Activated naive CD8-positive, alpha-beta T cell treated with anti-CD3 and anti-CD28 coated beads, Interleukin-2, amount 50 U/mL, for 24 hours (primary cell): ENCODE measurements around the gene STK24.
A peak's percentile ranks its signal among the peaks of the same experiment; 100 is the strongest.
"Not testable (repeated sequence)": the region's sequence is repeated elsewhere in the genome, so short reads cannot be mapped to it uniquely, and the experiment has no call there.

ENCODE experiments used
- ATAC-seq: fragments of 150-1000 bp; cut with Tn5 transposase; one replicate; pipeline ENCODE4 v1.10.0; 2021
- DNase-seq: peaks from one replicate; pipeline ENCODE4 v3.0.0; 2021
- H3K27ac Mint-ChIP-seq: one replicate; pipeline ENCODE4 v1.8.0; 2021; ENCODE audit warnings: mild to moderate bottlenecking, mixed read lengths
- H3K27me3 Mint-ChIP-seq: one replicate; pipeline ENCODE4 v1.8.0; 2021; ENCODE audit warnings: mixed read lengths
- H3K36me3 Mint-ChIP-seq: one replicate; pipeline ENCODE4 v1.8.0; 2021; ENCODE audit warnings: low read depth, mixed read lengths
- H3K4me1 Mint-ChIP-seq: one replicate; pipeline ENCODE4 v1.8.0; 2021; ENCODE audit warnings: mixed read lengths
- H3K4me3 Mint-ChIP-seq: one replicate; pipeline ENCODE4 v1.8.0; 2021; ENCODE audit warnings: mild to moderate bottlenecking, moderate library complexity, mixed read lengths
- H3K9me3 Mint-ChIP-seq: one replicate; pipeline ENCODE4 v1.8.0; 2021; ENCODE audit warnings: mixed read lengths

STK24 gene

GRCh38 chr13:98575009-98575903 is 1.7 kb downstream of the STK24 start:
- peaks cover 60% of the 10 kb centered on the region for H3K4me1 Mint-ChIP-seq
- DNase-seq = no peak

GRCh38 chr13:98571955-98572662 is 4.8 kb downstream of the STK24 start:
- Mint-ChIP-seq H3K27ac (peak overlapping the region; percentile 80), H3K36me3 (peaks cover 38% of the 10 kb centered on the region), H3K4me3 (peak overlapping the region; percentile 72), H3K4me1 (peaks cover 82% of the 10 kb centered on the region), H3K9me3 (no peaks in the 10 kb centered on the region), H3K27me3 (no peaks in the 10 kb centered on the region)
- no peak for DNase-seq
- ATAC-seq = peak; percentile 18

More at GRCh38 chr13:98575009-98575903, 1.7 kb downstream of the STK24 start:
- Mint-ChIP-seq H3K9me3 (no peaks in the 10 kb centered on the region), H3K27me3 (no peaks in the 10 kb centered on the region), H3K4me3 (peak overlapping the region; percentile 91), H3K27ac (peak overlapping the region; percentile 88), H3K36me3 (peaks cover 20% of the 10 kb centered on the region)
- ATAC-seq = no peak

GRCh38 chr13:98570929-98571372 is 6.0 kb downstream of the STK24 start:
- Mint-ChIP-seq H3K36me3 (peaks cover 41% of the 10 kb centered on the region), H3K27me3 (no peaks in the 10 kb centered on the region), H3K4me3 (peak overlapping the region; percentile 72), H3K4me1 (peaks cover 94% of the 10 kb centered on the region), H3K27ac (peak overlapping the region; percentile 80), H3K9me3 (no peaks in the 10 kb centered on the region)
- no peak for DNase-seq
- peak; percentile 76 for ATAC-seq

- not testable (repeated sequence) for DNase-seq, H3K4me3 Mint-ChIP-seq, H3K27me3 Mint-ChIP-seq, ATAC-seq, H3K9me3 Mint-ChIP-seq
- Mint-ChIP-seq H3K4me1 (peaks cover 98% of the 10 kb centered on the region), H3K36me3 (peaks cover 37% of the 10 kb centered on the region), H3K27ac (peak overlapping the region; percentile 80)
These were observed 7.2 kb downstream of the STK24 start for GRCh38 chr13:98569494-98570367.

GRCh38 chr13:98568918-98569317 is 8.0 kb downstream of the STK24 start:
- DNase-seq (no peak), ATAC-seq (no peak)
- Mint-ChIP-seq H3K36me3 (peaks cover 30% of the 10 kb centered on the region), H3K27ac (peak overlapping the region; percentile 79), H3K9me3 (no peaks in the 10 kb centered on the region), H3K4me1 (peaks cover 98% of the 10 kb centered on the region), H3K4me3 (peak overlapping the region; percentile 39), H3K27me3 (no peaks in the 10 kb centered on the region)

GRCh38 chr13:98567140-98567539 is 9.8 kb downstream of the STK24 start:
- H3K27me3 Mint-ChIP-seq = no peaks in the 10 kb centered on the region
- peak overlapping the region; percentile 21 for H3K4me3 Mint-ChIP-seq
- H3K9me3 Mint-ChIP-seq = no peaks in the 10 kb centered on the region
- ATAC-seq (no peak), DNase-seq (no peak)
- H3K4me1 Mint-ChIP-seq = peaks cover 98% of the 10 kb centered on the region
- peaks cover 33% of the 10 kb centered on the region for H3K36me3 Mint-ChIP-seq
- peak overlapping the region; percentile 70 for H3K27ac Mint-ChIP-seq

GRCh38 chr13:98565726-98566565 is 11.0 kb downstream of the STK24 start:
- peaks cover 36% of the 10 kb centered on the region for H3K36me3 Mint-ChIP-seq
- H3K9me3 Mint-ChIP-seq = no peaks in the 10 kb centered on the region
- H3K27me3 Mint-ChIP-seq = no peaks in the 10 kb centered on the region
- DNase-seq (no peak), ATAC-seq (no peak)
- peak overlapping the region; percentile 71 for H3K27ac Mint-ChIP-seq
- peaks cover 96% of the 10 kb centered on the region for H3K4me1 Mint-ChIP-seq
- peak overlapping the region; percentile 1 for H3K4me3 Mint-ChIP-seq

- Mint-ChIP-seq H3K27ac (peak overlapping the region; percentile 84), H3K4me3 (peak overlapping the region; percentile 73), H3K27me3 (no peaks in the 10 kb centered on the region), H3K9me3 (no peaks in the 10 kb centered on the region), H3K36me3 (peaks cover 44% of the 10 kb centered on the region), H3K4me1 (peaks cover 94% of the 10 kb centered on the region)
- ATAC-seq (peak; percentile 63), DNase-seq (no peak)
These were observed 12.7 kb downstream of the STK24 start for GRCh38 chr13:98564204-98564603.

- Mint-ChIP-seq H3K9me3 (no peaks in the 10 kb centered on the region), H3K27ac (peak overlapping the region; percentile 84), H3K36me3 (peaks cover 38% of the 10 kb centered on the region), H3K4me3 (peak overlapping the region; percentile 73), H3K27me3 (no peaks in the 10 kb centered on the region), H3K4me1 (peaks cover 91% of the 10 kb centered on the region)
- DNase-seq (no peak), ATAC-seq (no peak)
These were observed 13.8 kb downstream of the STK24 start for GRCh38 chr13:98563071-98563470.

- Mint-ChIP-seq H3K4me1 (peaks cover 82% of the 10 kb centered on the region), H3K36me3 (peaks cover 36% of the 10 kb centered on the region), H3K27me3 (no peaks in the 10 kb centered on the region), H3K9me3 (no peaks in the 10 kb centered on the region), H3K27ac (peak overlapping the region; percentile 21), H3K4me3 (no peak overlapping the region)
- no peak for DNase-seq
- no peak for ATAC-seq
These were observed 17.7 kb downstream of the STK24 start for GRCh38 chr13:98559169-98559568.

GRCh38 chr13:98557937-98558792 is 18.7 kb downstream of the STK24 start:
- Mint-ChIP-seq H3K9me3 (no peaks in the 10 kb centered on the region), H3K4me3 (no peak overlapping the region), H3K27ac (no peak overlapping the region), H3K27me3 (no peaks in the 10 kb centered on the region), H3K4me1 (peaks cover 81% of the 10 kb centered on the region), H3K36me3 (peaks cover 38% of the 10 kb centered on the region)
- ATAC-seq (no peak), DNase-seq (no peak)

GRCh38 chr13:98556968-98557631 is 19.8 kb downstream of the STK24 start:
- no peak for DNase-seq
- peak overlapping the region; percentile 40 for H3K27ac Mint-ChIP-seq
- no peak overlapping the region for H3K4me3 Mint-ChIP-seq
- H3K27me3 Mint-ChIP-seq = no peaks in the 10 kb centered on the region
- H3K4me1 Mint-ChIP-seq = peaks cover 75% of the 10 kb centered on the region
- ATAC-seq = peak; percentile 33
- H3K36me3 Mint-ChIP-seq = peaks cover 38% of the 10 kb centered on the region
- no peaks in the 10 kb centered on the region for H3K9me3 Mint-ChIP-seq
